ENCODE data around the gene SRGAP1. TPM values are rescaled to one million over a fixed set of nuclear protein-coding genes. Genes with fewer than 3 reads are reported as not detected.

The SRGAP1 gene
- total and polyA plus RNA-seq, 8 donors = 0.70 to 37.9 (median 9.8) TPM

DNA sequence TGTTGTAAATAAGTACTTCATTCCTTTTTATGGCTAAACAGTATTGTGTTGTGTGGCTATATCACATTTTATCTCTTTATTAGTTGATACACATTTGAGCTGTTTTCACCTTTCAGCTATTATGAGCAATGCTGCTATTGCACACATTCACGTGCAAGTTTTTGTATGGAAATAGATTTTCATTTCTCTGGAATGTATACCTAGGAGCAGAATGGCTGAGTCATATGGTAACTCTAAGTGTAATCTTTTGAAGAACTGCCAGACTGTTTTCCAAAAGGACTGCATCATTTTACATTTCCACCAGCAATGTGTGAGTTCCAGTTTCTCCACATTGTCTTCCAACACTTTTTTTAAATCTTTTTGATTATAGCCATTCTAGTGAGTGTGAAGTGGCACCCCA, 134.0 kb downstream of the SRGAP1 start:
- 51 to 66% (median 54%) methylated on average over 1 of the region's 1 CpG for WGBS, 5 donors
- H3K36me3 ChIP-seq = no peaks in the 10 kb centered on the region
- H3K4me1 ChIP-seq = peaks cover 0 to 5% (median 0%) of the 10 kb centered on the region in 4 donors
- DNase-seq = no peak
- H3K27ac ChIP-seq = no peak overlapping the region
- no peaks in the 10 kb centered on the region for H3K9me3 ChIP-seq
- intact Hi-C loops (cut with DNase I; ENCODE audit: low total_unique reads) = no loop called here
- H3K4me3 ChIP-seq = no peak overlapping the region
- H3K27me3 ChIP-seq = no peaks in the 10 kb centered on the region
- TF ChIP-seq POLR2AphosphoS5 (IDR thresholded peaks at IDR 0.05) = peak in 1 of 3 donors; percentile 14
- no peak for TF ChIP-seq CTCF (IDR thresholded peaks at IDR 0.05)

DNA sequence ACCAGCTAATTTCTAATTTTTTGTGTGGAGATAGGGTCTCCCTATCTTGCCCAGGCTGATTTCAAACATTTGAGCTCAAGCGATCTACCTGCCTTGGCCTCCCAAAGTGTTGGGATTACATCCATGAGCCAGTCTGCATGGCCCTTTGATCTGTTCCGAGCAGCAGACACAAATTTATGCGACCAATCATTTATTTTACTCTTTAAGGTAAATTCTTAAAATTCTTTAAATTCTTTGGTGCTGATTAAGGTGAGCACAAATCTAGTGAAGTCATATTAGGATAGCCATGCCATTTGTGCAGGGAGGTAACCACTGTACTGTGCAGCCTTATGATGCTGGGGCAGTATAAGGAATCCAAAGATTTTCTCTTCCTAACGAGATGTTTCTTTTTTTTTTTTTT, 135.7 kb downstream of the SRGAP1 start:
- Histone ChIP-seq H3K27me3 (no peaks in the 10 kb centered on the region), H3K4me3 (no peak overlapping the region), H3K36me3 (no peaks in the 10 kb centered on the region), H3K27ac (no peak overlapping the region), H3K4me1 (peaks cover 0 to 5% (median 0%) of the 10 kb centered on the region in 4 donors), H3K9me3 (no peaks in the 10 kb centered on the region)
- WGBS, 5 donors = 89 to 94% (median 91%) methylated on average over 4 of the region's 4 CpGs
- intact Hi-C loops (cut with DNase I; ENCODE audit: low total_unique reads) = no loop called here
- TF ChIP-seq EP300 (IDR thresholded peaks at IDR 0.05) (no peak), CTCF (IDR thresholded peaks at IDR 0.05) (no peak), POLR2AphosphoS5 (IDR thresholded peaks at IDR 0.05) (no peak), POLR2A (IDR thresholded peaks at IDR 0.05) (no peak)
- DNase-seq = no peak

- Histone ChIP-seq H3K27ac (no peak overlapping the region), H3K9me3 (no peaks in the 10 kb centered on the region), H3K36me3 (no peaks in the 10 kb centered on the region), H3K4me3 (no peak overlapping the region), H3K4me1 (peaks cover 0 to 5% (median 0%) of the 10 kb centered on the region in 4 donors), H3K27me3 (no peaks in the 10 kb centered on the region)
- DNase-seq = no peak
- no peak for TF ChIP-seq POLR2A (IDR thresholded peaks at IDR 0.05)
- TF ChIP-seq POLR2AphosphoS5 (IDR thresholded peaks at IDR 0.05) = no peak
- no peak for TF ChIP-seq CTCF (IDR thresholded peaks at IDR 0.05)
- TF ChIP-seq EP300 (IDR thresholded peaks at IDR 0.05) = no peak
- intact Hi-C loops (cut with DNase I; ENCODE audit: low total_unique reads) = no loop called here
- WGBS, 5 donors = 72 to 76% (median 73%) methylated on average over 2 of the region's 2 CpGs
Measured at GRCh38 chr12:63981343-63981742, 136.8 kb downstream of the SRGAP1 start.

DNA sequence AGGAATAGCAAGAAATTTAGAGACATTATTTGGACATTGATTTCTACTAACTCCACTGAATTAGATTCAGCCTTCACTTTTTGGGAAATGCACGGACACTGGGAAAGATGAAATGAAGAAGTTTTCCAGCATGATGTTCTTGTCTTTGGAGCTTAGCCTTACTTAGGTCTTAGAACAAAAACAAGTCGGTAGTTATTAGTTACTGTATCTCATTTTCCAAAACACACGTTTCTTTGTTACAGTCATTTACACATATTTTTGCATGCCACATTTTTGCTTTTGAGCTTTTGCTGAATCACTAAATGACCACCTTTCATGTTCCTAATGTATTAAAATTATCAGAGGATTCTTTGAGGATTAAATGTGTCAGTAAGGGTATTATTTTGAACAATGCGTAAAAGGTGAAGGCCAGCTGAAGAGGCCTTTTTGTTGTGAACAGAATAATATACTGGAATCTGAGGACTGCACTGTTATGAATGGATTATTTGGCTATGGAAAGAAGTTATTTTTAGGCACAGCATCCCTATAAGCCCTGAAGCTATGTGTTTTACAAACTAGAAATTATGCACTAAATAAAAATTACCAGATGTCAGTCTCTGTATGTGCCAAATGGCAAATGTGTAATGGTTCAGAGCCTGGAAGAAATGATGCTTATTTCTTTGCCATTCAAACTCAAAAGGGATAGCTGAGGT, 138.2 kb downstream of the SRGAP1 start:
- intact Hi-C loops (cut with DNase I; ENCODE audit: low total_unique reads) = no loop called here
- peaks cover 0 to 5% (median 0%) of the 10 kb centered on the region in 4 donors for H3K4me1 ChIP-seq
- no peaks in the 10 kb centered on the region for H3K27me3 ChIP-seq
- H3K9me3 ChIP-seq = no peaks in the 10 kb centered on the region
- 68 to 88% (median 74%) methylated on average over 4 of the region's 4 CpGs for WGBS, 5 donors
- TF ChIP-seq POLR2AphosphoS5 (IDR thresholded peaks at IDR 0.05) (no peak), CTCF (IDR thresholded peaks at IDR 0.05) (no peak), POLR2A (IDR thresholded peaks at IDR 0.05) (no peak), EP300 (IDR thresholded peaks at IDR 0.05) (no peak)
- no peak overlapping the region for H3K27ac ChIP-seq
- no peak for DNase-seq
- no peaks in the 10 kb centered on the region for H3K36me3 ChIP-seq
- H3K4me3 ChIP-seq = no peak overlapping the region

Data from stomach (tissue), 9 donors.